SU-DHL-6 (cell line): ENCODE results near the gene GPR65.

Experiments
- CTCF ChIP-seq: fragments of 200-600 bp; sonication (generic); IDR thresholded peaks from one replicate; pipeline ENCODE4 v1.5.1; 2017; ENCODE audit warnings: antibody characterized with exemption, mild to moderate bottlenecking, low read length, moderate library complexity; ENCODE audit not compliant: insufficient read depth, poor library complexity, severe bottlenecking
- EZH2phosphoT487 ChIP-seq: fragments of 200-600 bp; sonication (generic), shearing (Covaris generic); conservative IDR thresholded peaks from 2 replicates; pipeline ENCODE4 v1.6.1; 2018; ENCODE audit warnings: mild to moderate bottlenecking, antibody characterized with exemption, low read length, moderate library complexity, mixed read lengths

GRCh38 chr14:88013750-88014349, 8.9 kb downstream of the GPR65 start:
- TF ChIP-seq CTCF (peak; percentile 41), EZH2phosphoT487 (no peak)
